ENCODE measurements around the gene AKAP13. TPM values are rescaled to one million over a fixed set of nuclear protein-coding genes. Genes with fewer than 3 reads are reported as not detected.

AKAP13 gene
- total and polyA plus RNA-seq, 2 of the 8 experiments (the other 6 are each of a cell fraction or from before 2014, with no cell fraction given), result 14.0 to 46.2 TPM

- FAIRE-seq (no peak), DNase-seq (ENCODE audit: low read depth in 1 of 2, low spot score in 2 of 2) (no peak)
- no peak overlapping the region for H3K14ac ChIP-seq (ENCODE audit: insufficient read length)
- H3K27me3 ChIP-seq (replicated peaks in 1 of 4; ENCODE audit: control insufficient read depth in 3 of 4, extremely low read depth in 1 of 4, insufficient read depth in 3 of 4, low read length in 3 of 4), result no peaks in the 10 kb centered on the region
- H2BK12ac ChIP-seq (ENCODE audit: low read depth, low read length), result no peak overlapping the region
- CTCF ChIA-PET (ENCODE audit: partially characterized antibody), result no interaction called here
- no peak overlapping the region for H3K23ac ChIP-seq (ENCODE audit: insufficient read length)
- H3K18ac ChIP-seq (ENCODE audit: extremely low read depth, low read length), result no peak overlapping the region
- no peak overlapping the region for H4K5ac ChIP-seq (ENCODE audit: insufficient read length, low read depth, low read length)
- no peak overlapping the region for H2AFZ ChIP-seq (ENCODE audit: low read length)
- H3K4me3 ChIP-seq (ENCODE audit: extremely low read depth in 1 of 4, insufficient read depth in 2 of 4, low read depth in 3 of 4, low read length in 4 of 4), result no peak overlapping the region
- no peak overlapping the region for H2BK5ac ChIP-seq (ENCODE audit: low read depth, low read length)
- 92% methylated on average over 12 of the region's 12 CpGs; no CpG with 5 or more reads in 1 of the 2 experiments for WGBS, 2 experiments (ENCODE audit: extremely low coverage in 1 of 2, insufficient coverage in 1 of 2, insufficient read length in 1 of 2, insufficient replicate concordance in 2 of 2, low coverage in 1 of 2, low lambda C conversion rate in 2 of 2, missing lambda C conversion rate in 1 of 2)
- peaks cover 3 to 17% (median 11%) of the 10 kb centered on the region in 4 experiments for H3K4me1 ChIP-seq (replicated peaks in 1 of 4; ENCODE audit: control insufficient read depth in 3 of 4, insufficient read depth in 4 of 4, low read length in 3 of 4)
- no peaks in the 10 kb centered on the region for H3K79me1 ChIP-seq (ENCODE audit: low read depth, low read length)
- H2BK20ac ChIP-seq (ENCODE audit: low read length), result no peak overlapping the region
- no peak overlapping the region for H4K8ac ChIP-seq (ENCODE audit: extremely low read depth, insufficient read depth, low read length)
- H2BK15ac ChIP-seq (ENCODE audit: low read length), result no peak overlapping the region
- peaks cover 3 to 34% (median 17%) of the 10 kb centered on the region in 4 experiments; a peak in 6 of 8 replicates for H3K36me3 ChIP-seq (ENCODE audit: control insufficient read depth in 2 of 4, insufficient read depth in 4 of 4, low read length in 3 of 4)
- H3K9ac ChIP-seq (replicated peaks in 1 of 4; ENCODE audit: extremely low read depth in 1 of 4, low read depth in 3 of 4, low read length in 3 of 4), result no peak overlapping the region
- H3K56ac ChIP-seq (replicated peaks; ENCODE audit: insufficient read length, low read depth, low read length), result no peak overlapping the region
- peaks cover 0 to 2% of the 10 kb centered on the region in 2 experiments for H4K20me1 ChIP-seq (replicated peaks in 1 of 2; ENCODE audit: control insufficient read depth in 1 of 2, insufficient read depth in 2 of 2, low read length in 2 of 2)
- H3K23me2 ChIP-seq (ENCODE audit: low read depth, low read length), result no peaks in the 10 kb centered on the region
- H3K4me2 ChIP-seq (ENCODE audit: insufficient read depth in 1 of 2, low read depth in 2 of 2, low read length in 2 of 2), result no peak overlapping the region
- POLR2A ChIA-PET (ENCODE audit: partially characterized antibody), result no interaction called here
- no peak overlapping the region for H3K4ac ChIP-seq (replicated peaks; ENCODE audit: insufficient read length, low read depth, low read length)
- no peaks in the 10 kb centered on the region for H3K9me3 ChIP-seq (ENCODE audit: insufficient read depth in 2 of 2, low read depth in 1 of 2, low read length in 1 of 2)
- H4K91ac ChIP-seq (replicated peaks; ENCODE audit: insufficient read length, low read length), result no peak overlapping the region
- no peak overlapping the region for H2BK120ac ChIP-seq (replicated peaks; ENCODE audit: low read depth, low read length)
- H3K79me2 ChIP-seq (ENCODE audit: control insufficient read depth in 1 of 2, insufficient read depth in 2 of 2, low read length in 2 of 2), result no peaks in the 10 kb centered on the region
- no peak overlapping the region for H2AK5ac ChIP-seq (ENCODE audit: low read depth, low read length)
- H3K27ac ChIP-seq (ENCODE audit: low read depth, low read length), result no peak overlapping the region
- TF ChIP-seq SUZ12 (IDR thresholded peaks at IDR 0.05; ENCODE audit: low read length) (no peak), GTF2F1 (IDR thresholded peaks at IDR 0.05; ENCODE audit: borderline replicate concordance, low read depth, low read length) (no peak), CTBP2 (IDR thresholded peaks at IDR 0.05; ENCODE audit: borderline replicate concordance, insufficient read depth, insufficient read length, low read length) (no peak), RXRA (IDR thresholded peaks at IDR 0.05; ENCODE audit: insufficient read depth, low read depth, low read length) (no peak), BACH1 (IDR thresholded peaks at IDR 0.05; ENCODE audit: low read length) (no peak), FOSL1 (IDR thresholded peaks at IDR 0.05; ENCODE audit: insufficient read depth, low read depth, low read length) (no peak), POU5F1 (IDR thresholded peaks at IDR 0.05; ENCODE audit: low read depth, low read length) (no peak), BCL11A (IDR thresholded peaks at IDR 0.05; ENCODE audit: low read depth in 2 of 2, low read length in 2 of 2) (no peak), NRF1 (IDR thresholded peaks at IDR 0.05; ENCODE audit: low read depth, low read length) (no peak), TBP (IDR thresholded peaks at IDR 0.05; ENCODE audit: low read depth, low read length) (no peak), KDM1A (IDR thresholded peaks at IDR 0.05; ENCODE audit: borderline replicate concordance, low read length) (no peak), KDM5A (IDR thresholded peaks at IDR 0.05; ENCODE audit: low read length) (no peak), SIN3A (conservative IDR thresholded peaks at IDR 0.05 in 1 of 2, IDR thresholded peaks at IDR 0.05 in 1 of 2; ENCODE audit: low read depth in 1 of 2, low read length in 2 of 2) (no peak), KDM4A (IDR thresholded peaks at IDR 0.05; ENCODE audit: low read depth, low read length, severe bottlenecking) (no peak), TAF7 (optimal IDR thresholded peaks at IDR 0.05; ENCODE audit: borderline replicate concordance, low read depth, low read length) (no peak)
Observed at GRCh38 chr15:85745023-85745422, 364.6 kb downstream of the AKAP13 start.

Measured in H1 (cell line).